ENCODE results near the gene ALX4.

- no peak for TF ChIP-seq ZBTB1 (CRISPR knock-in tag; IDR thresholded peaks at IDR 0.05; ENCODE audit: borderline replicate concordance, low read depth)
- TF ChIP-seq, protein P1, sequence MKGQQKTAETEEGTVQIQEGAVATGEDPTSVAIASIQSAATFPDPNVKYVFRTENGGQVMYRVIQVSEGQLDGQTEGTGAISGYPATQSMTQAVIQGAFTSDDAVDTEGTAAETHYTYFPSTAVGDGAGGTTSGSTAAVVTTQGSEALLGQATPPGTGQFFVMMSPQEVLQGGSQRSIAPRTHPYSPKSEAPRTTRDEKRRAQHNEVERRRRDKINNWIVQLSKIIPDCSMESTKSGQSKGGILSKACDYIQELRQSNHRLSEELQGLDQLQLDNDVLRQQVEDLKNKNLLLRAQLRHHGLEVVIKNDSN (CRISPR knock-in tag; IDR thresholded peaks at IDR 0.05): no peak
- no peak for TF ChIP-seq ERF (CRISPR knock-in tag; IDR thresholded peaks at IDR 0.05)
- no peak for TF ChIP-seq MLX (CRISPR knock-in tag; conservative IDR thresholded peaks at IDR 0.05)
- TF ChIP-seq NR1H2 (CRISPR knock-in tag; IDR thresholded peaks at IDR 0.05): no peak
- TF ChIP-seq ZNF239 (CRISPR knock-in tag; IDR thresholded peaks at IDR 0.05): no peak
These were observed 26.0 kb upstream of the ALX4 start for GRCh38 chr11:44335919-44336318.
